ENCODE data around the gene LSM2.

Gene LSM2

GRCh38 chr6:31792761-31793171 lies 14.0 kb downstream of the LSM2 start:
- Histone ChIP-seq H3K36me3 (ENCODE audit: insufficient read depth, low read length) (peaks cover 8% of the 10 kb centered on the region), H3K4me3 (ENCODE audit: low read length, poor library complexity, severe bottlenecking) (peak overlapping the region; percentile 100), H3K4me2 (ENCODE audit: low read depth, low read length, poor library complexity, severe bottlenecking) (peak overlapping the region; percentile 90), H3K9me2 (replicated peaks; ENCODE audit: low read depth, low read length) (no peaks in the 10 kb centered on the region), H3K9ac (ENCODE audit: low read depth, low read length, poor library complexity, severe bottlenecking) (peak overlapping the region; percentile 96), H4K20me1 (ENCODE audit: insufficient read depth, low read length, poor library complexity, severe bottlenecking) (peaks cover 19% of the 10 kb centered on the region), H2AFZ (ENCODE audit: low read length) (no peak overlapping the region), H3K79me2 (ENCODE audit: insufficient read depth, low read length) (peaks cover 42% of the 10 kb centered on the region), H3F3A (ENCODE audit: low read depth) (peaks cover 6% of the 10 kb centered on the region; the same call in 1 of the 2 replicates), H3K4me1 (ENCODE audit: insufficient read depth, low read length, poor library complexity, severe bottlenecking) (peaks cover 42% of the 10 kb centered on the region), H3K27me3 (ENCODE audit: insufficient read depth, low read length, poor library complexity, severe bottlenecking) (peaks cover 7% of the 10 kb centered on the region), H3K9me3 (ENCODE audit: insufficient read depth, low read depth, low read length) (no peaks in the 10 kb centered on the region)
- TF ChIP-seq EZH2phosphoT487 (IDR thresholded peaks at IDR 0.05; ENCODE audit: borderline replicate concordance) (no peak), CTCF (conservative IDR thresholded peaks at IDR 0.05; ENCODE audit: low read length) (no peak)

GRCh38 chr6:31792090-31792374 lies 14.7 kb downstream of the LSM2 start:
- Histone ChIP-seq H3F3A (ENCODE audit: low read depth) (peaks cover 4% of the 10 kb centered on the region; the same call in 1 of the 2 replicates), H3K4me2 (ENCODE audit: low read depth, low read length, poor library complexity, severe bottlenecking) (peak overlapping the region; percentile 11), H3K4me3 (ENCODE audit: low read length, poor library complexity, severe bottlenecking) (peak overlapping the region; percentile 100), H3K9me3 (ENCODE audit: insufficient read depth, low read depth, low read length) (no peaks in the 10 kb centered on the region), H4K20me1 (ENCODE audit: insufficient read depth, low read length, poor library complexity, severe bottlenecking) (peaks cover 19% of the 10 kb centered on the region), H3K4me1 (ENCODE audit: insufficient read depth, low read length, poor library complexity, severe bottlenecking) (peaks cover 34% of the 10 kb centered on the region), H3K27me3 (ENCODE audit: insufficient read depth, low read length, poor library complexity, severe bottlenecking) (peaks cover 7% of the 10 kb centered on the region), H3K9me2 (replicated peaks; ENCODE audit: low read depth, low read length) (no peaks in the 10 kb centered on the region), H3K79me2 (ENCODE audit: insufficient read depth, low read length) (peaks cover 42% of the 10 kb centered on the region), H2AFZ (ENCODE audit: low read length) (no peak overlapping the region), H3K9ac (ENCODE audit: low read depth, low read length, poor library complexity, severe bottlenecking) (peak overlapping the region; percentile 96), H3K36me3 (ENCODE audit: insufficient read depth, low read length) (peaks cover 8% of the 10 kb centered on the region)
- TF ChIP-seq EZH2phosphoT487 (IDR thresholded peaks at IDR 0.05; ENCODE audit: borderline replicate concordance): no peak
- TF ChIP-seq CTCF (conservative IDR thresholded peaks at IDR 0.05; ENCODE audit: low read length): no peak

- Histone ChIP-seq H3K79me2 (ENCODE audit: insufficient read depth, low read length) (peaks cover 42% of the 10 kb centered on the region), H3F3A (ENCODE audit: low read depth) (no peaks in the 10 kb centered on the region), H3K9me2 (replicated peaks; ENCODE audit: low read depth, low read length) (no peaks in the 10 kb centered on the region), H3K4me2 (ENCODE audit: low read depth, low read length, poor library complexity, severe bottlenecking) (peak overlapping the region; percentile 11), H3K9me3 (ENCODE audit: insufficient read depth, low read depth, low read length) (no peaks in the 10 kb centered on the region), H3K36me3 (ENCODE audit: insufficient read depth, low read length) (peaks cover 8% of the 10 kb centered on the region), H2AFZ (ENCODE audit: low read length) (no peak overlapping the region), H3K27me3 (ENCODE audit: insufficient read depth, low read length, poor library complexity, severe bottlenecking) (peaks cover 7% of the 10 kb centered on the region), H3K9ac (ENCODE audit: low read depth, low read length, poor library complexity, severe bottlenecking) (no peak overlapping the region), H4K20me1 (ENCODE audit: insufficient read depth, low read length, poor library complexity, severe bottlenecking) (peaks cover 19% of the 10 kb centered on the region), H3K4me3 (ENCODE audit: low read length, poor library complexity, severe bottlenecking) (no peak overlapping the region), H3K4me1 (ENCODE audit: insufficient read depth, low read length, poor library complexity, severe bottlenecking) (peaks cover 30% of the 10 kb centered on the region)
- TF ChIP-seq EZH2phosphoT487 (IDR thresholded peaks at IDR 0.05; ENCODE audit: borderline replicate concordance) (no peak), CTCF (conservative IDR thresholded peaks at IDR 0.05; ENCODE audit: low read length) (peak; percentile 68)
Observed at GRCh38 chr6:31791324-31792089, 15.3 kb downstream of the LSM2 start.

Measured in Loucy (cell line).